GM19043 (cell line): ENCODE results near the gene DUS2.
"Not testable (repeated sequence)": the region's sequence is repeated elsewhere in the genome, so short reads cannot be mapped to it uniquely, and the experiment has no call there.

ENCODE experiments used
- ATAC-seq: cut with Tn5 transposase; IDR thresholded peaks from one replicate; pipeline ENCODE4 v1.9.1; 2021; ENCODE audit warnings: low read depth; ENCODE audit not compliant: unreplicated experiment

The DUS2 gene

GRCh38 chr16:68115851-68116250 is 92.8 kb downstream of the DUS2 start:
- ATAC-seq: no peak

- ATAC-seq: no peak
Measured at GRCh38 chr16:68116256-68116867, 93.3 kb downstream of the DUS2 start.

GRCh38 chr16:68117884-68118283 is 94.8 kb downstream of the DUS2 start:
- no peak for ATAC-seq

- not testable (repeated sequence) for ATAC-seq
Measured at GRCh38 chr16:68118954-68119353, 95.9 kb downstream of the DUS2 start.

GRCh38 chr16:68120496-68120895 is 97.4 kb downstream of the DUS2 start:
- not testable (repeated sequence) for ATAC-seq

- no peak for ATAC-seq
Measured at GRCh38 chr16:68126395-68126794, 103.3 kb downstream of the DUS2 start.

- ATAC-seq: no peak
Measured at GRCh38 chr16:68128577-68129305, 105.7 kb downstream of the DUS2 start.
